B cell (primary cell): Measurements from ENCODE around the gene TRIO. TPM values are rescaled to one million over a fixed set of nuclear protein-coding genes. Genes with fewer than 3 reads are reported as not detected.
A peak's percentile ranks its signal among the peaks of the same experiment; 100 is the strongest.

ENCODE experiments used
- ATAC-seq: fragments of 200-7000 bp; cut with Tn5 transposase; one replicate; pipeline ENCODE4 v1.10.0; 2021; ENCODE audit warnings: low read depth, mild to moderate bottlenecking, moderate number of reproducible peaks, moderate library complexity
- CTCF ChIA-PET: fragments of 350-600 bp; sonication (Branson Sonifier 250); formaldehyde crosslinking; loops from one replicate; lab custom pipeline; 2021; ENCODE audit warnings: antibody characterized with exemption, inconsistent platforms; lab: Charles Lee
- POLR2A ChIA-PET: fragments of 350-600 bp; sonication (Branson Sonifier 250); formaldehyde crosslinking; loops from one replicate; lab custom pipeline; 2021; ENCODE audit warnings: antibody characterized with exemption; lab: Charles Lee
- DNase-seq: peaks from one replicate; pipeline ENCODE4 v3.0.0; 2013
- H2AFZ ChIP-seq: 2 replicates; pipeline ENCODE4 v1.6.1; 2012; ENCODE audit warnings: mild to moderate bottlenecking, low read depth, low read length; ENCODE audit not compliant: insufficient read depth, poor library complexity, severe bottlenecking
- H3K27ac ChIP-seq, 2 donors: 1 replicate in 1 of 2; 2 replicates in 1 of 2; pipeline ENCODE4 v1.5.1; 2012 to 2013; ENCODE audit warnings: low read length in 2 of 2, mild to moderate bottlenecking in 2 of 2, moderate library complexity in 1 of 2
- H3K27me3 ChIP-seq, 4 experiments: fragments of 200-600 bp in 1 of 4; sonication (generic) in 1 of 4; replicated peaks in 1 of 4; 1 replicate in 2 of 4; 2 replicates in 2 of 4; pipeline versions ENCODE4 v1.6.1 to v1.7.0; 2013 to 2016; ENCODE audit warnings: low read length in 3 of 4, mild to moderate bottlenecking in 2 of 4, mixed read lengths in 1 of 4, moderate library complexity in 1 of 4; ENCODE audit not compliant: insufficient read depth in 4 of 4, control insufficient read depth in 3 of 4; ENCODE audit errors: control extremely low read depth in 1 of 4
- H3K36me3 ChIP-seq, 2 experiments: replicated peaks in 1 of 2; 1 replicate in 1 of 2; 2 replicates in 1 of 2; pipeline versions ENCODE4 v1.6.1 to v1.7.1; 2013; ENCODE audit warnings: low read length in 1 of 2; ENCODE audit not compliant: insufficient read depth in 2 of 2, control insufficient read depth in 1 of 2; ENCODE audit errors: control extremely low read depth in 1 of 2, extremely low read depth in 1 of 2
- H3K4me1 ChIP-seq, 2 donors: fragments of 200-600 bp in 1 of 2; sonication (generic) in 1 of 2; 1 replicate in 1 of 2; 2 replicates in 1 of 2; pipeline versions ENCODE4 v1.5.1 to v1.6.1; 2013 to 2017; ENCODE audit warnings: low read length in 2 of 2; ENCODE audit not compliant: control insufficient read depth in 2 of 2, insufficient read depth in 2 of 2
- H3K4me2 ChIP-seq: replicated peaks from 2 replicates; pipeline ENCODE3; 2012; ENCODE audit warnings: mild to moderate bottlenecking, low read depth, low read length; ENCODE audit not compliant: poor library complexity, severe bottlenecking
- H3K4me3 ChIP-seq, 5 experiments: fragments of 200-600 bp in 1 of 5; sonication (generic) in 1 of 5; 1 replicate in 3 of 5; 2 replicates in 2 of 5; pipeline versions ENCODE4 v1.5.1 to v1.7.0; 2011 to 2016; ENCODE audit warnings: low read length in 4 of 5, mild to moderate bottlenecking in 4 of 5, low read depth in 2 of 5, control low read depth in 1 of 5, moderate library complexity in 1 of 5; ENCODE audit not compliant: insufficient read depth in 1 of 5; ENCODE audit errors: control extremely low read depth in 1 of 5, extremely low read depth in 1 of 5
- H3K79me2 ChIP-seq: fragments of 200-600 bp; sonication (generic); one replicate; pipeline ENCODE4 v1.6.0; 2016; ENCODE audit warnings: low read length; ENCODE audit not compliant: control insufficient read depth, insufficient read depth
- H3K9ac ChIP-seq: fragments of 200-600 bp; sonication (generic); 2 replicates; pipeline ENCODE4 v1.6.1; 2017; ENCODE audit warnings: mild to moderate bottlenecking, low read length, moderate library complexity
- H3K9me3 ChIP-seq, 3 donors: one replicate each; pipeline versions ENCODE4 v1.6.1 to v1.7.1; 2013; ENCODE audit warnings: low read length in 2 of 3; ENCODE audit not compliant: control insufficient read depth in 2 of 3, insufficient read depth in 1 of 3; ENCODE audit errors: control extremely low read depth in 1 of 3
- H4K20me1 ChIP-seq: 2 replicates; pipeline ENCODE4 v1.6.0; 2012; ENCODE audit warnings: mild to moderate bottlenecking, low read length; ENCODE audit not compliant: insufficient read depth, control insufficient read depth, poor library complexity, severe bottlenecking
- H3K27ac Mint-ChIP-seq: one replicate; pipeline ENCODE4 v1.8.0; 2021; ENCODE audit warnings: mixed read lengths
- H3K27me3 Mint-ChIP-seq: one replicate; pipeline ENCODE4 v1.8.0; 2021; ENCODE audit warnings: mixed read lengths
- H3K4me1 Mint-ChIP-seq: one replicate; pipeline ENCODE4 v1.8.0; 2021; ENCODE audit warnings: mixed read lengths
- H3K4me3 Mint-ChIP-seq: one replicate; pipeline ENCODE4 v1.8.0; 2021; ENCODE audit warnings: mixed read lengths
- H3K9me3 Mint-ChIP-seq: one replicate; pipeline ENCODE4 v1.8.0; 2022; ENCODE audit warnings: mixed read lengths; ENCODE audit not compliant: insufficient read depth
- CTCF ChIP-seq: fragments of 200-600 bp; IDR thresholded peaks from one replicate; pipeline ENCODE4 v1.8.0; 2022; ENCODE audit warnings: antibody characterized with exemption, mild to moderate bottlenecking
- EZH2 ChIP-seq: IDR thresholded peaks from 2 replicates; pipeline ENCODE4 v1.6.1; 2012; ENCODE audit warnings: borderline replicate concordance, low read depth, mild to moderate bottlenecking, moderate library complexity, low read length; ENCODE audit not compliant: insufficient read depth, poor library complexity, severe bottlenecking
- WGBS: methylation state at CpG from one replicate; pipeline ENCODE4 v1.1.5; 2013; ENCODE audit warnings: missing lambda C conversion rate; ENCODE audit not compliant: insufficient coverage; 5-methylcytosine and 5-hydroxymethylcytosine counted together
- intact Hi-C: fragments of 100-400 bp; cut with micrococcal nuclease; formaldehyde crosslinking; loops from one replicate; pipeline ENCODE4 v1.10.0; 2022
- polyA plus RNA-seq: library from polyadenylated mRNA; depleted of rRNA; stranded (reverse); fragments of >200 nt; gene quantifications from 2 replicates; pipeline ENCODE4 v1.2.3, GENCODE V29; 2012
- total RNA-seq, 2 donors: library from RNA; stranded (reverse); fragments of 120-200 nt in 1 of 2; gene quantifications; 1 replicate in 1 of 2; 2 replicates in 1 of 2; pipeline versions ENCODE4 v1.2.3 to v1.2.4, GENCODE V29; 2013 to 2022

Gene TRIO
- total and polyA plus RNA-seq, 2 donors (not counting 1 experiment from before 2014, with no cell fraction given) = 90.5 to 479 TPM

- ChIA-PET POLR2A (no interaction called here), CTCF (interaction anchor here (0.6 to 2.9 kb wide), 15 partner anchors 9 to 377 kb away, joined by 3 to 14 read pairs (median 4); no protein-coding TSS in a partner anchor)
- WGBS = no CpG with 5 or more reads among the region's 1 CpG
- H3K27ac ChIP-seq = no peak overlapping the region
- no peak overlapping the region for H3K4me3 ChIP-seq
- H2AFZ ChIP-seq = no peak overlapping the region
- DNase-seq = no peak
- intact Hi-C loops = loop anchor here (1.0 to 2.0 kb wide), 2 partner anchors 37 to 376 kb away; no protein-coding TSS in a partner anchor
- H4K20me1 ChIP-seq = peaks cover 20% of the 10 kb centered on the region
- peaks cover 12% of the 10 kb centered on the region for H3K4me1 Mint-ChIP-seq
- H3K79me2 ChIP-seq = no peaks in the 10 kb centered on the region
- H3K9ac ChIP-seq = no peak overlapping the region
- TF ChIP-seq EZH2 = no peak
- TF ChIP-seq CTCF = no peak
- peaks cover 10 to 13% of the 10 kb centered on the region in 2 donors for H3K4me1 ChIP-seq
- H3K27me3 Mint-ChIP-seq = no peaks in the 10 kb centered on the region
- ATAC-seq = no peak
- H3K27ac Mint-ChIP-seq = no peak overlapping the region
- H3K9me3 Mint-ChIP-seq = no peaks in the 10 kb centered on the region
- no peak overlapping the region for H3K4me3 Mint-ChIP-seq
- no peaks in the 10 kb centered on the region for H3K9me3 ChIP-seq
- H3K36me3 ChIP-seq = peaks cover 25 to 92% of the 10 kb centered on the region in 2 experiments
- H3K27me3 ChIP-seq = no peaks in the 10 kb centered on the region
- H3K4me2 ChIP-seq = no peak overlapping the region
Measured at GRCh38 chr5:14364096-14364495, 221.0 kb downstream of the TRIO start.

- H3K27me3 Mint-ChIP-seq = no peaks in the 10 kb centered on the region
- WGBS = 91% methylated on average over 6 of the region's 12 CpGs
- peaks cover 10 to 13% of the 10 kb centered on the region in 2 donors for H3K4me1 ChIP-seq
- no peak overlapping the region for H3K9ac ChIP-seq
- ChIA-PET POLR2A (no interaction called here), CTCF (interaction anchor here (0.6 to 2.9 kb wide), 17 partner anchors 10 to 377 kb away, joined by 3 to 14 read pairs (median 4); no protein-coding TSS in a partner anchor)
- H3K4me1 Mint-ChIP-seq = peaks cover 12% of the 10 kb centered on the region
- no peaks in the 10 kb centered on the region for H3K9me3 Mint-ChIP-seq
- H3K27me3 ChIP-seq = no peaks in the 10 kb centered on the region
- no peak for DNase-seq
- H2AFZ ChIP-seq = no peak overlapping the region
- no peak overlapping the region for H3K27ac Mint-ChIP-seq
- no peak overlapping the region for H3K4me3 ChIP-seq
- no peak overlapping the region for H3K27ac ChIP-seq
- peaks cover 26 to 92% of the 10 kb centered on the region in 2 experiments for H3K36me3 ChIP-seq
- no peaks in the 10 kb centered on the region for H3K79me2 ChIP-seq
- TF ChIP-seq CTCF = peak; percentile 71
- no peak for TF ChIP-seq EZH2
- no peaks in the 10 kb centered on the region for H3K9me3 ChIP-seq
- no peak overlapping the region for H3K4me3 Mint-ChIP-seq
- H3K4me2 ChIP-seq = no peak overlapping the region
- intact Hi-C loops = loop anchor here (1.0 to 2.0 kb wide), 2 partner anchors 38 to 377 kb away; no protein-coding TSS in a partner anchor
- no peak for ATAC-seq
- H4K20me1 ChIP-seq = peaks cover 20% of the 10 kb centered on the region
Measured at GRCh38 chr5:14364576-14365472, 221.7 kb downstream of the TRIO start.
